NCI-H2081 treated with DMSO at 0.1 percent for 48 hours (cell line): ENCODE results near the gene HSPA1L.
A peak's percentile ranks its signal among the peaks of the same experiment; 100 is the strongest.
"Not testable (repeated sequence)": the region's sequence is repeated elsewhere in the genome, so short reads cannot be mapped to it uniquely, and the experiment has no call there.

Experiments
- DNase-seq: peaks from one replicate; lab custom pipeline; 2025; lab: John Stamatoyannopoulos, UW

HSPA1L gene

GRCh38 chr6:31813465-31813849 lies 1.6 kb downstream of the HSPA1L start:
- DNase-seq = no peak

GRCh38 chr6:31811645-31812044 lies 3.4 kb downstream of the HSPA1L start:
- no peak for DNase-seq

- DNase-seq = not testable (repeated sequence)
Measured at GRCh38 chr6:31808599-31808998, 6.5 kb downstream of the HSPA1L start.

GRCh38 chr6:31806470-31807272 lies 8.4 kb downstream of the HSPA1L start, which contains the start of gene LSM2:
TSS of gene LSM2 (minus strand) at chr6:31806966. CDS start at chr6:31806757, 209 bp downstream.
- DNase-seq = peak; percentile 85

GRCh38 chr6:31805939-31806469 lies 9.1 kb downstream of the HSPA1L start:
- DNase-seq = no peak

GRCh38 chr6:31801031-31801927 lies 13.8 kb downstream of the HSPA1L start:
- DNase-seq = not testable (repeated sequence)

- DNase-seq = no peak
Measured at GRCh38 chr6:31799781-31800180, 15.3 kb downstream of the HSPA1L start.

- DNase-seq = no peak
Measured at GRCh38 chr6:31797588-31797987, 17.5 kb downstream of the HSPA1L start.

GRCh38 chr6:31796993-31797385 lies 18.1 kb downstream of the HSPA1L start:
- no peak for DNase-seq

- peak; percentile 60 for DNase-seq
Measured at GRCh38 chr6:31795616-31796298, 19.3 kb downstream of the HSPA1L start, which contains the start of gene VARS1. TSS of gene VARS1 (minus strand) at chr6:31795752. CDS start at chr6:31795217, 535 bp downstream.

- no peak for DNase-seq
Measured at GRCh38 chr6:31794866-31795615, 20.0 kb downstream of the HSPA1L start.

- no peak for DNase-seq
Measured at GRCh38 chr6:31794294-31794865, 20.7 kb downstream of the HSPA1L start.

- not testable (repeated sequence) for DNase-seq
Measured at GRCh38 chr6:31793927-31794245, 21.2 kb downstream of the HSPA1L start.

GRCh38 chr6:31792761-31793171 lies 22.3 kb downstream of the HSPA1L start:
- DNase-seq = no peak

- no peak for DNase-seq
Measured at GRCh38 chr6:31792090-31792374, 23.1 kb downstream of the HSPA1L start.

- no peak for DNase-seq
Measured at GRCh38 chr6:31791324-31792089, 23.6 kb downstream of the HSPA1L start.

- DNase-seq = no peak
Measured at GRCh38 chr6:31785475-31785874, 29.6 kb downstream of the HSPA1L start.

GRCh38 chr6:31784098-31784925 lies 30.8 kb downstream of the HSPA1L start:
- DNase-seq = no peak

- no peak for DNase-seq
Measured at GRCh38 chr6:31782126-31782855, 32.8 kb downstream of the HSPA1L start.
